GM23338 (cell line): Measurements from ENCODE around the gene RER1. TPM values are rescaled to one million over a fixed set of nuclear protein-coding genes. Genes with fewer than 3 reads are reported as not detected.

Experiments
- ATAC-seq: fragments of 200-7000 bp; cut with Tn5 transposase; 3 replicates; pipeline ENCODE4 v1.9.1; 2020
- DNase-seq: peaks from one replicate; pipeline ENCODE4 v3.0.0-alpha.2; 2015; ENCODE audit warnings: low spot score
- H2AFZ ChIP-seq: fragments of 200-600 bp; sonication (generic); 2 replicates; pipeline ENCODE4 v1.8.0; 2016; ENCODE audit warnings: antibody characterized with exemption, mild to moderate bottlenecking, moderate library complexity
- H3F3A ChIP-seq: fragments of 200-600 bp; sonication (generic); replicated peaks from 2 replicates; pipeline ENCODE4 v1.8.0; 2017; ENCODE audit warnings: antibody characterized with exemption, mixed run types, low read depth
- H3K27ac ChIP-seq: fragments of 200-600 bp; sonication (generic); 2 replicates; pipeline ENCODE4 v1.6.1; 2016; ENCODE audit warnings: low read depth
- H3K27me3 ChIP-seq: fragments of 200-600 bp; sonication (generic); 2 replicates; pipeline ENCODE4 v1.8.0; 2016; ENCODE audit warnings: mild to moderate bottlenecking, mixed run types, moderate library complexity; ENCODE audit not compliant: insufficient read depth
- H3K36me3 ChIP-seq: fragments of 200-600 bp; sonication (generic); 2 replicates; pipeline ENCODE4 v1.8.0; 2016; ENCODE audit warnings: mild to moderate bottlenecking; ENCODE audit not compliant: insufficient read depth
- H3K4me1 ChIP-seq: fragments of 200-600 bp; sonication (generic); 2 replicates; pipeline ENCODE4 v1.8.0; 2016; ENCODE audit warnings: mild to moderate bottlenecking, moderate library complexity; ENCODE audit not compliant: insufficient read depth
- H3K4me2 ChIP-seq: fragments of 200-600 bp; sonication (generic); 2 replicates; pipeline ENCODE4 v1.7.1; 2017; ENCODE audit warnings: mixed run types
- H3K4me3 ChIP-seq: fragments of 200-600 bp; sonication (generic); 2 replicates; pipeline ENCODE4 v1.6.1; 2016; ENCODE audit warnings: mixed run types
- H3K79me2 ChIP-seq: fragments of 200-600 bp; sonication (generic); replicated peaks from 2 replicates; pipeline ENCODE4 v1.8.0; 2017; ENCODE audit warnings: mild to moderate bottlenecking; ENCODE audit not compliant: insufficient read depth
- H3K9me2 ChIP-seq: fragments of 200-600 bp; sonication (generic); 2 replicates; pipeline ENCODE4 v1.8.0; 2017; ENCODE audit not compliant: insufficient read depth
- H4K20me1 ChIP-seq: fragments of 200-600 bp; sonication (generic); replicated peaks from 2 replicates; pipeline ENCODE4 v1.8.0; 2017; ENCODE audit warnings: mild to moderate bottlenecking; ENCODE audit not compliant: insufficient read depth
- H3K27ac Mint-ChIP-seq: 2 replicates; pipeline ENCODE4 v1.8.0; 2020; ENCODE audit warnings: inconsistent platforms, mild to moderate bottlenecking, moderate library complexity, mixed read lengths
- H3K27me3 Mint-ChIP-seq: 3 replicates; pipeline ENCODE4 v1.8.0; 2022; ENCODE audit warnings: low read depth, mild to moderate bottlenecking, moderate library complexity, mixed read lengths, inconsistent platforms; ENCODE audit not compliant: insufficient read depth, poor library complexity
- H3K36me3 Mint-ChIP-seq: 3 replicates; pipeline ENCODE4 v1.8.0; 2021; ENCODE audit warnings: low read depth, mild to moderate bottlenecking, inconsistent platforms, moderate library complexity, mixed read lengths
- H3K4me1 Mint-ChIP-seq: 3 replicates; pipeline ENCODE4 v1.8.0; 2020; ENCODE audit warnings: mild to moderate bottlenecking, inconsistent platforms, mixed read lengths
- H3K4me3 Mint-ChIP-seq: 3 replicates; pipeline ENCODE4 v1.8.0; 2021; ENCODE audit warnings: moderate library complexity, mild to moderate bottlenecking, inconsistent platforms, mixed read lengths
- H3K9me3 Mint-ChIP-seq: 3 replicates; pipeline ENCODE4 v1.8.0; 2020; ENCODE audit warnings: moderate library complexity, mild to moderate bottlenecking, inconsistent platforms, mixed read lengths
- CREB1 ChIP-seq: fragments of 250-450 bp; sonication (Bioruptor Pico); IDR thresholded peaks from 2 replicates; pipeline ENCODE4 v1.5.0; 2020; ENCODE audit warnings: low read depth, mild to moderate bottlenecking, moderate library complexity
- EZH2phosphoT487 ChIP-seq: fragments of 200-600 bp; sonication (generic); IDR thresholded peaks from one replicate; pipeline ENCODE4 v1.8.1; 2018; ENCODE audit warnings: antibody characterized with exemption; ENCODE audit not compliant: unreplicated experiment
- NANOG ChIP-seq: IDR thresholded peaks from 2 replicates; pipeline ENCODE4 v1.6.1; 2016; ENCODE audit warnings: antibody characterized with exemption, borderline replicate concordance
- POLR2AphosphoS5 ChIP-seq: IDR thresholded peaks from 2 replicates; pipeline ENCODE4 v1.6.1; 2016; ENCODE audit warnings: antibody characterized with exemption, low read depth
- STAT1 ChIP-seq: IDR thresholded peaks from one replicate; pipeline ENCODE4 v1.6.1; 2016; ENCODE audit warnings: antibody characterized with exemption; ENCODE audit not compliant: unreplicated experiment
- ZNF114 ChIP-seq: fragments of 250-450 bp; sonication (Bioruptor Pico); IDR thresholded peaks from 2 replicates; pipeline ENCODE4 v1.5.0; 2020; ENCODE audit warnings: mild to moderate bottlenecking, moderate library complexity
- ZNF331 ChIP-seq: fragments of 250-450 bp; sonication (Bioruptor Pico); IDR thresholded peaks from 2 replicates; pipeline ENCODE4 v1.5.0; 2020; ENCODE audit warnings: low read depth, mild to moderate bottlenecking, moderate library complexity
- polyA plus RNA-seq: library from polyadenylated mRNA; unstranded; fragments of >200 nt; fragmentation: Nextera tagmentation; extraction: Ambion mirVana; gene quantifications from 2 replicates; pipeline ENCODE4 v1.2.1, GENCODE V29; 2016
- total RNA-seq: library from RNA; depleted of rRNA; stranded (reverse); fragments of >200 nt; shearing (Covaris generic); gene quantifications from 2 replicates; pipeline ENCODE4 v1.2.3, GENCODE V29; 2014
- TF ChIP-seq, protein P1 (sequence below), 2 experiments: fragments of 200-600 bp in 1 of 2; sonication (generic) in 1 of 2; conservative IDR thresholded peaks; 2 replicates each; pipeline versions ENCODE4 v1.5.1 to v1.6.1; 2016 to 2017; ENCODE audit warnings: antibody characterized with exemption in 2 of 2, low read depth in 2 of 2, mild to moderate bottlenecking in 2 of 2, moderate library complexity in 1 of 2
- TF ChIP-seq, protein P2 (sequence below): IDR thresholded peaks from 2 replicates; pipeline ENCODE4 v1.6.1; 2016; ENCODE audit warnings: antibody characterized with exemption
- TF ChIP-seq, protein P3 (sequence below): IDR thresholded peaks from one replicate; pipeline ENCODE4 v1.6.1; 2018; ENCODE audit warnings: antibody characterized with exemption; ENCODE audit not compliant: unreplicated experiment
- TF ChIP-seq, protein P4 (sequence below): fragments of 250-450 bp; sonication (Bioruptor Pico); IDR thresholded peaks from 2 replicates; pipeline ENCODE4 v1.5.0; 2020; ENCODE audit warnings: mild to moderate bottlenecking, moderate library complexity

RER1 gene
- total and polyA plus RNA-seq, 2 experiments from 2014 or later: 58.4 to 99.5 TPM

DNA sequence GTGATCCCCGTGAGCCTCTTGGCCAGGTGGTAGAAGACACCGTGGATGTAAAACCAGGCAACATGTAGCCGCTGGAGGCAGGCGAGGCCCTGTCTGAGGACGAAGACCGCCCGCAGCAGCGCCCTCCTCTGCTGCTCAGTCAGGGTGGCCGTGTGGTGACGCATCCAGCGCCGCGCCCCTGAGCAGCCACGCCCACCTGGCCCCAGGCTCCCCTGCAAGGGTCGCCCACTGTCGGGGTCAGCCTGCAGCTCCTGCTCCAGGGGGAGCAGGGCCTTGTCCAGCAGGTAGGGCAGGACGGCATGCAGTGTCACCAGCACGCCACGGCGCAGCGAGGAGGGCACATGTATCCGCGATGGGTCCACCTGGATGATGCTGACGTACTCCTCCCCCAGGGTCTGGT lies 16.8 kb downstream of the RER1 start:
- Mint-ChIP-seq H3K27ac (no peak overlapping the region), H3K36me3 (peaks cover 37% of the 10 kb centered on the region; the same call in 2 of the 3 replicates), H3K4me1 (no peaks in the 10 kb centered on the region; the same call in 2 of the 3 replicates), H3K4me3 (no peak overlapping the region), H3K27me3 (peaks cover 20% of the 10 kb centered on the region), H3K9me3 (no peaks in the 10 kb centered on the region)
- 0 out of 2 replicates have a peak, but pooled peaks cover 5% of the 10 kb centered on the region for H3K36me3 ChIP-seq
- no peaks in the 10 kb centered on the region for H3K9me2 ChIP-seq
- no peaks in the 10 kb centered on the region for H3K4me1 ChIP-seq
- TF ChIP-seq, protein P1, sequence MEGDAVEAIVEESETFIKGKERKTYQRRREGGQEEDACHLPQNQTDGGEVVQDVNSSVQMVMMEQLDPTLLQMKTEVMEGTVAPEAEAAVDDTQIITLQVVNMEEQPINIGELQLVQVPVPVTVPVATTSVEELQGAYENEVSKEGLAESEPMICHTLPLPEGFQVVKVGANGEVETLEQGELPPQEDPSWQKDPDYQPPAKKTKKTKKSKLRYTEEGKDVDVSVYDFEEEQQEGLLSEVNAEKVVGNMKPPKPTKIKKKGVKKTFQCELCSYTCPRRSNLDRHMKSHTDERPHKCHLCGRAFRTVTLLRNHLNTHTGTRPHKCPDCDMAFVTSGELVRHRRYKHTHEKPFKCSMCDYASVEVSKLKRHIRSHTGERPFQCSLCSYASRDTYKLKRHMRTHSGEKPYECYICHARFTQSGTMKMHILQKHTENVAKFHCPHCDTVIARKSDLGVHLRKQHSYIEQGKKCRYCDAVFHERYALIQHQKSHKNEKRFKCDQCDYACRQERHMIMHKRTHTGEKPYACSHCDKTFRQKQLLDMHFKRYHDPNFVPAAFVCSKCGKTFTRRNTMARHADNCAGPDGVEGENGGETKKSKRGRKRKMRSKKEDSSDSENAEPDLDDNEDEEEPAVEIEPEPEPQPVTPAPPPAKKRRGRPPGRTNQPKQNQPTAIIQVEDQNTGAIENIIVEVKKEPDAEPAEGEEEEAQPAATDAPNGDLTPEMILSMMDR (conservative IDR thresholded peaks at IDR 0.05; ENCODE audit: low read depth in 2 of 2): no peak
- TF ChIP-seq ZNF114 (CRISPR knock-in tag) (no peak), STAT1 (no peak), ZNF331 (CRISPR knock-in tag) (no peak), POLR2AphosphoS5 (no peak), CREB1 (CRISPR knock-in tag) (no peak), NANOG (no peak), EZH2phosphoT487 (no peak)
- TF ChIP-seq, protein P2, sequence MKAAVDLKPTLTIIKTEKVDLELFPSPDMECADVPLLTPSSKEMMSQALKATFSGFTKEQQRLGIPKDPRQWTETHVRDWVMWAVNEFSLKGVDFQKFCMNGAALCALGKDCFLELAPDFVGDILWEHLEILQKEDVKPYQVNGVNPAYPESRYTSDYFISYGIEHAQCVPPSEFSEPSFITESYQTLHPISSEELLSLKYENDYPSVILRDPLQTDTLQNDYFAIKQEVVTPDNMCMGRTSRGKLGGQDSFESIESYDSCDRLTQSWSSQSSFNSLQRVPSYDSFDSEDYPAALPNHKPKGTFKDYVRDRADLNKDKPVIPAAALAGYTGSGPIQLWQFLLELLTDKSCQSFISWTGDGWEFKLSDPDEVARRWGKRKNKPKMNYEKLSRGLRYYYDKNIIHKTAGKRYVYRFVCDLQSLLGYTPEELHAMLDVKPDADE: no peak
- TF ChIP-seq, protein P3, sequence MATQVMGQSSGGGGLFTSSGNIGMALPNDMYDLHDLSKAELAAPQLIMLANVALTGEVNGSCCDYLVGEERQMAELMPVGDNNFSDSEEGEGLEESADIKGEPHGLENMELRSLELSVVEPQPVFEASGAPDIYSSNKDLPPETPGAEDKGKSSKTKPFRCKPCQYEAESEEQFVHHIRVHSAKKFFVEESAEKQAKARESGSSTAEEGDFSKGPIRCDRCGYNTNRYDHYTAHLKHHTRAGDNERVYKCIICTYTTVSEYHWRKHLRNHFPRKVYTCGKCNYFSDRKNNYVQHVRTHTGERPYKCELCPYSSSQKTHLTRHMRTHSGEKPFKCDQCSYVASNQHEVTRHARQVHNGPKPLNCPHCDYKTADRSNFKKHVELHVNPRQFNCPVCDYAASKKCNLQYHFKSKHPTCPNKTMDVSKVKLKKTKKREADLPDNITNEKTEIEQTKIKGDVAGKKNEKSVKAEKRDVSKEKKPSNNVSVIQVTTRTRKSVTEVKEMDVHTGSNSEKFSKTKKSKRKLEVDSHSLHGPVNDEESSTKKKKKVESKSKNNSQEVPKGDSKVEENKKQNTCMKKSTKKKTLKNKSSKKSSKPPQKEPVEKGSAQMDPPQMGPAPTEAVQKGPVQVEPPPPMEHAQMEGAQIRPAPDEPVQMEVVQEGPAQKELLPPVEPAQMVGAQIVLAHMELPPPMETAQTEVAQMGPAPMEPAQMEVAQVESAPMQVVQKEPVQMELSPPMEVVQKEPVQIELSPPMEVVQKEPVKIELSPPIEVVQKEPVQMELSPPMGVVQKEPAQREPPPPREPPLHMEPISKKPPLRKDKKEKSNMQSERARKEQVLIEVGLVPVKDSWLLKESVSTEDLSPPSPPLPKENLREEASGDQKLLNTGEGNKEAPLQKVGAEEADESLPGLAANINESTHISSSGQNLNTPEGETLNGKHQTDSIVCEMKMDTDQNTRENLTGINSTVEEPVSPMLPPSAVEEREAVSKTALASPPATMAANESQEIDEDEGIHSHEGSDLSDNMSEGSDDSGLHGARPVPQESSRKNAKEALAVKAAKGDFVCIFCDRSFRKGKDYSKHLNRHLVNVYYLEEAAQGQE: no peak
- TF ChIP-seq, protein P4, sequence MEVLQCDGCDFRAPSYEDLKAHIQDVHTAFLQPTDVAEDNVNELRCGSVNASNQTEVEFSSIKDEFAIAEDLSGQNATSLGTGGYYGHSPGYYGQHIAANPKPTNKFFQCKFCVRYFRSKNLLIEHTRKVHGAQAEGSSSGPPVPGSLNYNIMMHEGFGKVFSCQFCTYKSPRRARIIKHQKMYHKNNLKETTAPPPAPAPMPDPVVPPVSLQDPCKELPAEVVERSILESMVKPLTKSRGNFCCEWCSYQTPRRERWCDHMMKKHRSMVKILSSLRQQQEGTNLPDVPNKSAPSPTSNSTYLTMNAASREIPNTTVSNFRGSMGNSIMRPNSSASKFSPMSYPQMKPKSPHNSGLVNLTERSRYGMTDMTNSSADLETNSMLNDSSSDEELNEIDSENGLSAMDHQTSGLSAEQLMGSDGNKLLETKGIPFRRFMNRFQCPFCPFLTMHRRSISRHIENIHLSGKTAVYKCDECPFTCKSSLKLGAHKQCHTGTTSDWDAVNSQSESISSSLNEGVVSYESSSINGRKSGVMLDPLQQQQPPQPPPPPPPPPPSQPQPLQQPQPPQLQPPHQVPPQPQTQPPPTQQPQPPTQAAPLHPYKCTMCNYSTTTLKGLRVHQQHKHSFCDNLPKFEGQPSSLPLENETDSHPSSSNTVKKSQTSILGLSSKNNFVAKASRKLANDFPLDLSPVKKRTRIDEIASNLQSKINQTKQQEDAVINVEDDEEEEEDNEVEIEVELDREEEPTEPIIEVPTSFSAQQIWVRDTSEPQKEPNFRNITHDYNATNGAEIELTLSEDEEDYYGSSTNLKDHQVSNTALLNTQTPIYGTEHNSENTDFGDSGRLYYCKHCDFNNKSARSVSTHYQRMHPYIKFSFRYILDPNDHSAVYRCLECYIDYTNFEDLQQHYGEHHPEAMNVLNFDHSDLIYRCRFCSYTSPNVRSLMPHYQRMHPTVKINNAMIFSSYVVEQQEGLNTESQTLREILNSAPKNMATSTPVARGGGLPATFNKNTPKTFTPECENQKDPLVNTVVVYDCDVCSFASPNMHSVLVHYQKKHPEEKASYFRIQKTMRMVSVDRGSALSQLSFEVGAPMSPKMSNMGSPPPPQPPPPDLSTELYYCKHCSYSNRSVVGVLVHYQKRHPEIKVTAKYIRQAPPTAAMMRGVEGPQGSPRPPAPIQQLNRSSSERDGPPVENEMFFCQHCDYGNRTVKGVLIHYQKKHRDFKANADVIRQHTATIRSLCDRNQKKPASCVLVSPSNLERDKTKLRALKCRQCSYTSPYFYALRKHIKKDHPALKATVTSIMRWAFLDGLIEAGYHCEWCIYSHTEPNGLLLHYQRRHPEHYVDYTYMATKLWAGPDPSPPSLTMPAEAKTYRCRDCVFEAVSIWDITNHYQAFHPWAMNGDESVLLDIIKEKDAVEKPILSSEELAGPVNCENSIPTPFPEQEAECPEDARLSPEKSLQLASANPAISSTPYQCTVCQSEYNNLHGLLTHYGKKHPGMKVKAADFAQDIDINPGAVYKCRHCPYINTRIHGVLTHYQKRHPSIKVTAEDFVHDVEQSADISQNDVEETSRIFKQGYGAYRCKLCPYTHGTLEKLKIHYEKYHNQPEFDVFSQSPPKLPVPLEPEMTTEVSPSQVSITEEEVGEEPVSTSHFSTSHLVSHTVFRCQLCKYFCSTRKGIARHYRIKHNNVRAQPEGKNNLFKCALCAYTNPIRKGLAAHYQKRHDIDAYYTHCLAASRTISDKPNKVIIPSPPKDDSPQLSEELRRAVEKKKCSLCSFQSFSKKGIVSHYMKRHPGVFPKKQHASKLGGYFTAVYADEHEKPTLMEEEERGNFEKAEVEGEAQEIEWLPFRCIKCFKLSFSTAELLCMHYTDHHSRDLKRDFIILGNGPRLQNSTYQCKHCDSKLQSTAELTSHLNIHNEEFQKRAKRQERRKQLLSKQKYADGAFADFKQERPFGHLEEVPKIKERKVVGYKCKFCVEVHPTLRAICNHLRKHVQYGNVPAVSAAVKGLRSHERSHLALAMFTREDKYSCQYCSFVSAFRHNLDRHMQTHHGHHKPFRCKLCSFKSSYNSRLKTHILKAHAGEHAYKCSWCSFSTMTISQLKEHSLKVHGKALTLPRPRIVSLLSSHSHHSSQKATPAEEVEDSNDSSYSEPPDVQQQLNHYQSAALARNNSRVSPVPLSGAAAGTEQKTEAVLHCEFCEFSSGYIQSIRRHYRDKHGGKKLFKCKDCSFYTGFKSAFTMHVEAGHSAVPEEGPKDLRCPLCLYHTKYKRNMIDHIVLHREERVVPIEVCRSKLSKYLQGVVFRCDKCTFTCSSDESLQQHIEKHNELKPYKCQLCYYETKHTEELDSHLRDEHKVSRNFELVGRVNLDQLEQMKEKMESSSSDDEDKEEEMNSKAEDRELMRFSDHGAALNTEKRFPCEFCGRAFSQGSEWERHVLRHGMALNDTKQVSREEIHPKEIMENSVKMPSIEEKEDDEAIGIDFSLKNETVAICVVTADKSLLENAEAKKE (CRISPR knock-in tag): no peak
- 0 out of 2 replicates have a peak, but pooled peaks cover 6% of the 10 kb centered on the region for H3F3A ChIP-seq
- H3K27me3 ChIP-seq: no peaks in the 10 kb centered on the region
- H3K27ac ChIP-seq: no peak overlapping the region
- no peak for DNase-seq
- H3K79me2 ChIP-seq: no peaks in the 10 kb centered on the region
- no peak for ATAC-seq
- no peak overlapping the region for H3K4me2 ChIP-seq
- H3K4me3 ChIP-seq: no peak overlapping the region
- no peaks in the 10 kb centered on the region for H4K20me1 ChIP-seq
- no peak overlapping the region for H2AFZ ChIP-seq
